HT-29 (cell line): ENCODE measurements around the gene SETD3. TPM values are rescaled to one million over a fixed set of nuclear protein-coding genes. Genes with fewer than 3 reads are reported as not detected.

Experiments used
- DNase-seq: peaks from one replicate; pipeline ENCODE4 v3.0.0-alpha.2; 2015; ENCODE audit warnings: low spot score
- total RNA-seq: library from RNA; depleted of rRNA; stranded (reverse); fragments of >200 nt; shearing (Covaris generic); gene quantifications from 2 replicates; pipeline ENCODE4 v1.2.3, GENCODE V29; 2014

The SETD3 gene
- total RNA-seq, 1 experiment from 2014 or later = 24.8 TPM

DNA sequence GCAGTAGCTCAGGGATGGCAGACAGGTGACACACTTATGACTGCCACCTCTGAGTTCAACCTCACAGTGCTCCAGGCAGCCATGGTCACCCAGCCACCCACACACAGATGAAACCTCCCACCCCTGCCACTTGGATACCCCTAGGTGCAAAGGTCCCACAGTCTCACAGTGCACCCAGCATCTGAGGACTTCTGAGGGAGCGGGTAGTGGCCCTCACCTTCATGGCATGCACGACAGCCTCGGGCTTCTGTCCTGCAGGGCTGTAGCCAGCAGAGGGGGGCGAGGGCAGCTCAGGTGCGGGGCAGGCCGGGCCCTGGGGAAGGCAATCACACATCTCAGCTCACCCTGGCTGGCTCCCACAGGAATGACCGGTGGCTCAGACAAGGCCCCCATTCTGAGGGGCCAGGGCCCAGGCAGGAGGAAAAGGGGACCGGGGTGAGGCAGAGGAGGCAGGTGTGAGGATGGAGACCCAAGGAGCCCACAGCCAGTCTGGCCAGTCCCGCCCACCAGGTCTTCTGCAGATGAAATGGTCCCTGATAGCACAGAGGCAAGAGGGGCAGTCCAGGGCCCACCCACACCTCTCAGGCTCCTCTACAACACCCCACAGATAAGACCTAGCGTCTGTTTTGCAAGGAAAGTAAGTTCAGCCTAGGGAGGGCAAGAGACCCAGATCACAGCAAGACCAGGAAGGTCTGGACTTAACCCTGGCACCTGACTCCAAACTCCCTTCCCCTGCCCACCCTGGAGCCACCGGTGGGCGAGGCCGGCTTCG is 36.4 kb upstream of the SETD3 start:
- no peak for DNase-seq

- DNase-seq = no peak
Measured at GRCh38 chr14:99516156-99516870, 35.7 kb upstream of the SETD3 start.

DNA sequence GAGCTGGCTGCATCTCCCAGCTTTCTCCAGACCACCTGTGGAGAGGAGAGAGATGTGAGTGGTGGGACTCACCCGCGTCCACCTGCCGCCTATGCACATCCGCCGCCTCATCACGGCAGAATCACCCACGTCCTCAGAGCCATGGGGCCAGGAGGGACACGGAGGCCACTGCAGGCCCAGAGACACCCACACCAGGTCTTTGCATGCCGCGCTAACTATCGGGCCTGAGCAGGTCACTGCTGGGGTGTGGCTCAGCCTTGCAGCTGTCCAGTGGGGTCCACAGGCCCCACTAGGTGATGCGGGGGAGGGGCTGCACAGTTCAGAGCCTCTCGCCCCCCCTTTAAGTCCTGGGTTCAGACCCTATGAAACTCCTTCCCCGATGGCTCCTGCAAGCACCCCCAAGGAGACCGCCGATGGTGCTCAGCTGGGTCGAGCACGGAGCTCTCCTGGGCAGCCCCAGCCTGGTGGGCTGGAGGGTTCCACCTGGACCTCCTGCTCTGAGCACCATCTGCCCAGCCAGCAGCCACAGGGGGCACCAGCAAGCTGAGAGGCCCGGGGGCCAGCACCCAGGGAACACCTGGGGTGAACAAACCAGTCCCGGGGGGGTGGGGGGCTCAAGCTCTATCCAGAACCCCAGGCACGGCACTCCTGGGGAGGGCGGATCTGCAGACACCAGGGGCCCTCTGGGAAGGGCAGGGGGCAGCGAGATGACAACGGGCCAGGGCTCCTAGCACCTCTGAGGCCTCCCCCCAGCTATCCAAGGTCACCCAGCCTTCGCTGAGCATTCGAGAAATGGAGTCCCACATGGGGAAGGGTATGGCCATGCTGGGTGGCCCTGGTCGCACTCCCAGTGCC is 34.9 kb upstream of the SETD3 start:
- DNase-seq = no peak

DNA sequence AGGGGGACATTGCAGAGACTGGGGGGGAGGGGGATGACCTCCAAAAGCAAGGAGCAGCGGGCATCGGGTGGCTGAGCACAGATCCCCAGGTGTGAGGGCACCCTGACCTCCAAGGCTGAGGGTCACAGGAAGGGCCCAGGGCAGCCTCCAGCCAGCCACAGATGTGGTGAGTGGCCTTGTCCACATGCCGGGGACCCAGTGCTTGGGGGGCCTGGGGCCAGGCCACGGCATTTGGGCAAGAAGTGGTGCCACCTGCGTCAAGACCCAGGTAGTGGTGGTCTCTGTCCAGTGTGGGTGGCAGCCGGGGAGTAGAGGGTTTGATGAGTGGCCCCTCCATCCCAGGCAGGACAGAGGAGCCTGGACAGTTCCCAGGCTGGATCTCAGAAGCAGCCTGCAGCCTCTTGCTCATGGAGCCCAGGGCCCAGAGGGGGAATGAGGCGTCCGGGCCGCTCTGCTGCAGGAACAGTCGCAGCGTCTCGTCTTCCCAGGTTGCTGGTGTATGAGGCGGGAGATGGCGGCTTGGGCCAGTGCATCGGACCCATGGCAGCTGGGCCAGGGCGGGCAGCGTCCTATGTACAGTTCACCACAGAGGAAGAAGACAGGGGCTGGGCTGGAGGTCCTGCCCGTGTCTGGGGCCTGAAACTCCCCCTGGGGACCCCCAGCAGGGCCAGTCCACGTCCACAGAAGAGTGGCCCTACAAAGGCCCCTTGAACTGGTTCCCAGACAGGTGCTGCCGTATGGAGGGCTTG is 34.1 kb upstream of the SETD3 start:
- no peak for DNase-seq

GRCh38 chr14:99513946-99514551 is 33.4 kb upstream of the SETD3 start:
- DNase-seq = no peak

- DNase-seq = no peak
Measured at GRCh38 chr14:99513183-99513694, 32.6 kb upstream of the SETD3 start.

GRCh38 chr14:99512571-99513182 is 32.0 kb upstream of the SETD3 start:
- DNase-seq = no peak

GRCh38 chr14:99512110-99512449 is 31.4 kb upstream of the SETD3 start:
- DNase-seq = no peak

- DNase-seq = no peak
Measured at GRCh38 chr14:99511421-99512109, 30.9 kb upstream of the SETD3 start.

- no peak for DNase-seq
Measured at GRCh38 chr14:99510556-99511139, 30.0 kb upstream of the SETD3 start.

DNA sequence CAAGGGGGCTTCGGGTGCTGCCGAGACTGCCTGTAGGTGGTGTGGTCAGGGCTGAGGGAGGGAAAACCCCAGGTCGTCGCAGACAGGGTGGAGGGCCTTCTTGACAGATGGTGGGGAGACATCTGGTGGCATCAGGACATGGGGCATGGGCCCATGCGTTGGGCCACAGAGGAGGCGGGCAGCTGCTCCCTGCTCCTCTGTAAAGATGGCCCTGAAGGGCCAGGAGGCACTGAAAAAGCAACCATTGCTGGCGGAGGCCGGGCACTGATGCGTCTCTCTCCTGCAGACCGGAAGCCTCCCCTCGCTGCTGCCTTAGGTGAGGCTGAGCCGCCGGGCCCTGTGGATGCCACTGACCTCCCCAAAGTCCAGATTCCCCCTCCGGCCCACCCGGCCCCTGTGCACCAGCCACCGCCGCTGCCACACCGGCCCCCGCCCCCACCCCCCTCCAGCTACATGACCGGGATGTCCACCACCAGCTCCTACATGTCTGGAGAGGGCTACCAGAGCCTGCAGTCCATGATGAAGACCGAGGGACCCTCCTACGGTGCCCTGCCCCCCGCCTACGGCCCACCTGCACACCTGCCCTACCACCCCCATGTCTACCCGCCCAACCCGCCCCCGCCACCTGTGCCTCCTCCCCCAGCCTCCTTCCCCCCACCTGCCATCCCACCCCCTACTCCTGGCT is 29.4 kb upstream of the SETD3 start:
- DNase-seq = no peak

DNA sequence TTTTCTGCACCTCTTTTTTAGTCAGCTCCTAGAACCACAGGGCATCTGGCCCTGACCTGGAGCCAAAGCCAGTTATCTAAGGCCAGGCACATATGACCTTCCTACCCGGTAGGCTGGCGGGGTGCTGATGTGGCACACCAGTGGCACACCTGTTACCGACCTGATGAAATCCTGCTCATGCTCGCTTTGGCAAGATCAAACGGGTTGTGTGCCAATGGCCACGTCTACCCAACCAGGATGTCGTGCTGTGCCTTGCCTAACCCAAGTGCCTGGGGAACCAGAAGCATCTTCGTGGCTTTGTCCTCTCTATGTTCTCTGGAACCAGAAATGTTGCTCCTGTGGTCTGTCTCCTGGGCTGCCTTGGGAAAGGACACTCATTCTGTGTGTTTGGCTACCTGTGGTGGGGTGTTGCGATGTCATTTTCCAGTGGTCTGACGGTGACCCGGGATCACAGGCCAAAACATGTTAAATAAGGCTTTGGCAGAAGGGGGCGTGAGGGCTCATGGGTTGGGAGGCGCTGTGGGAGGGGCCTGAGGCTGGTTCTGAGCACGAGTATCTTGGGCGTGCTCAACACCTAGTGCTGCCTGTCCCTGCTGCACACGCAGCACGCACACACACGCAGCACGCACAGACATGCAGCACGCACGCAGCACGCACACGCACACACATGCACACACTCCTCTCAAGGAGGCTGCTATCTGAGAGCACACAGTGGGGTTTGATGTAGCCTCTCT is 28.4 kb upstream of the SETD3 start:
- DNase-seq = no peak

- DNase-seq = no peak
Measured at GRCh38 chr14:99507860-99508640, 27.4 kb upstream of the SETD3 start.

- no peak for DNase-seq
Measured at GRCh38 chr14:99506276-99506675, 25.6 kb upstream of the SETD3 start.

- DNase-seq = no peak
Measured at GRCh38 chr14:99505089-99505488, 24.4 kb upstream of the SETD3 start.

- no peak for DNase-seq
Measured at GRCh38 chr14:99503848-99504453, 23.3 kb upstream of the SETD3 start.

GRCh38 chr14:99502989-99503421 is 22.3 kb upstream of the SETD3 start:
- DNase-seq = no peak
